ENCODE measurements around the gene NKAIN4. TPM values are rescaled to one million over a fixed set of nuclear protein-coding genes. Genes with fewer than 3 reads are reported as not detected.

The NKAIN4 gene
- total RNA-seq, 4 donors from 2014 or later, result 0.79 TPM; not detected in 3

GRCh38 chr20:63268671-63269439 is 14.6 kb upstream of the NKAIN4 start:
- DNase-seq, result no peak
- Histone ChIP-seq H3K9me3 (no peaks in the 10 kb centered on the region), H3K36me3 (no peaks in the 10 kb centered on the region), H3K27ac (no peak overlapping the region), H3K4me1 (peaks cover 5 to 15% (median 10%) of the 10 kb centered on the region in 4 donors), H3K4me3 (no peak overlapping the region), H3K27me3 (peaks cover 32% of the 10 kb centered on the region)
- TF ChIP-seq POLR2AphosphoS5 (IDR thresholded peaks at IDR 0.05) (no peak), EP300 (IDR thresholded peaks at IDR 0.05; ENCODE audit: low read depth) (no peak), POLR2A (IDR thresholded peaks at IDR 0.05) (no peak), CTCF (IDR thresholded peaks at IDR 0.05) (no peak)
- intact Hi-C loops (cut with DNase I; ENCODE audit: low total_unique reads), result no loop called here
- 44% methylated on average over 18 of the region's 18 CpGs; no CpG with 5 or more reads in 1 of the 2 donors for WGBS, 2 donors (ENCODE audit: low coverage in 1 of 2)
- in situ Hi-C loops (cut with MboI; ENCODE audit: low pct_ligation_motif_present in 1 of 4, low pct_unique_long_range_greater_than_20kb in 1 of 4, low sequenced_read_pairs in 3 of 4), result no loop called here

- Histone ChIP-seq H3K4me3 (no peak overlapping the region), H3K4me1 (peaks cover 0 to 9% (median 4%) of the 10 kb centered on the region in 4 donors), H3K36me3 (no peaks in the 10 kb centered on the region), H3K27ac (no peak overlapping the region), H3K27me3 (peaks cover 37% of the 10 kb centered on the region), H3K9me3 (no peaks in the 10 kb centered on the region)
- 71% methylated on average over 7 of the region's 7 CpGs; no CpG with 5 or more reads in 1 of the 2 donors for WGBS, 2 donors (ENCODE audit: low coverage in 1 of 2)
- in situ Hi-C loops (cut with MboI; ENCODE audit: low pct_ligation_motif_present in 1 of 4, low pct_unique_long_range_greater_than_20kb in 1 of 4, low sequenced_read_pairs in 3 of 4), result no loop called here
- TF ChIP-seq EP300 (IDR thresholded peaks at IDR 0.05; ENCODE audit: low read depth) (no peak), CTCF (IDR thresholded peaks at IDR 0.05) (no peak), POLR2A (IDR thresholded peaks at IDR 0.05) (no peak), POLR2AphosphoS5 (IDR thresholded peaks at IDR 0.05) (no peak)
- no peak for DNase-seq
- intact Hi-C loops (cut with DNase I; ENCODE audit: low total_unique reads), result no loop called here
Measured at GRCh38 chr20:63268256-63268655, 14.0 kb upstream of the NKAIN4 start.

GRCh38 chr20:63267691-63268090 is 13.4 kb upstream of the NKAIN4 start:
- DNase-seq, result no peak
- H3K27ac ChIP-seq, result no peak overlapping the region
- H3K9me3 ChIP-seq, result no peaks in the 10 kb centered on the region
- intact Hi-C loops (cut with DNase I; ENCODE audit: low total_unique reads), result no loop called here
- H3K36me3 ChIP-seq, result no peaks in the 10 kb centered on the region
- peaks cover 40% of the 10 kb centered on the region for H3K27me3 ChIP-seq
- H3K4me3 ChIP-seq, result no peak overlapping the region
- WGBS, 2 donors (ENCODE audit: low coverage in 1 of 2), result 54 to 64% methylated on average over 3 to 9 of the region's 9 CpGs
- peaks cover 0 to 7% (median 3%) of the 10 kb centered on the region in 4 donors for H3K4me1 ChIP-seq
- in situ Hi-C loops (cut with MboI; ENCODE audit: low pct_ligation_motif_present in 1 of 4, low pct_unique_long_range_greater_than_20kb in 1 of 4, low sequenced_read_pairs in 3 of 4), result no loop called here
- TF ChIP-seq POLR2AphosphoS5 (IDR thresholded peaks at IDR 0.05), result no peak
- TF ChIP-seq POLR2A (IDR thresholded peaks at IDR 0.05), result no peak
- no peak for TF ChIP-seq EP300 (IDR thresholded peaks at IDR 0.05; ENCODE audit: low read depth)
- no peak for TF ChIP-seq CTCF (IDR thresholded peaks at IDR 0.05)

GRCh38 chr20:63265891-63266515 is 11.7 kb upstream of the NKAIN4 start:
- Histone ChIP-seq H3K27me3 (peaks cover 51% of the 10 kb centered on the region), H3K9me3 (no peaks in the 10 kb centered on the region), H3K4me1 (no peaks in the 10 kb centered on the region), H3K4me3 (no peak overlapping the region), H3K36me3 (no peaks in the 10 kb centered on the region), H3K27ac (no peak overlapping the region)
- 60 to 69% methylated on average over 1 to 12 of the region's 12 CpGs for WGBS, 2 donors (ENCODE audit: low coverage in 1 of 2)
- intact Hi-C loops (cut with DNase I; ENCODE audit: low total_unique reads), result no loop called here
- in situ Hi-C loops (cut with MboI; ENCODE audit: low pct_ligation_motif_present in 1 of 4, low pct_unique_long_range_greater_than_20kb in 1 of 4, low sequenced_read_pairs in 3 of 4), result no loop called here
- DNase-seq, result no peak
- TF ChIP-seq CTCF (IDR thresholded peaks at IDR 0.05) (no peak), POLR2AphosphoS5 (IDR thresholded peaks at IDR 0.05) (no peak), POLR2A (IDR thresholded peaks at IDR 0.05) (no peak), EP300 (IDR thresholded peaks at IDR 0.05; ENCODE audit: low read depth) (no peak)

Measured in transverse colon (tissue), 4 donors.